GM12892 (cell line): Measurements from ENCODE around the gene SLC4A8.
"Not testable (repeated sequence)": the region's sequence is repeated elsewhere in the genome, so short reads cannot be mapped to it uniquely, and the experiment has no call there.

Experiments
- DNase-seq: peaks from one replicate; pipeline ENCODE4 v3.0.0; 2011; ENCODE audit not compliant: insufficient read length
- FAIRE-seq: peaks from 2 replicates; lab custom pipeline; 2011; peaks lifted over from hg19 to GRCh38; lab: Jason Lieb, UNC
- POLR2A ChIP-seq: IDR thresholded peaks from 2 replicates; pipeline ENCODE4 v1.6.1; 2011; ENCODE audit warnings: low read depth, low read length, control low read depth
- POLR2AphosphoS5 ChIP-seq: IDR thresholded peaks from 2 replicates; pipeline ENCODE4 v1.6.1; 2011; ENCODE audit warnings: low read depth, low read length, control low read depth
- TAF1 ChIP-seq: IDR thresholded peaks from 2 replicates; pipeline ENCODE4 v1.6.1; 2011; ENCODE audit warnings: low read depth, mild to moderate bottlenecking, control low read depth, low read length, borderline replicate concordance

SLC4A8 gene

GRCh38 chr12:51432921-51433320, 8.3 kb downstream of the SLC4A8 start:
- TF ChIP-seq POLR2AphosphoS5 (no peak), TAF1 (no peak), POLR2A (no peak)
- DNase-seq = no peak
- FAIRE-seq = no peak

GRCh38 chr12:51434305-51434704, 9.7 kb downstream of the SLC4A8 start:
- FAIRE-seq (no peak), DNase-seq (no peak)
- TF ChIP-seq POLR2A = no peak
- no peak for TF ChIP-seq TAF1
- no peak for TF ChIP-seq POLR2AphosphoS5

- DNase-seq = no peak
- no peak for FAIRE-seq
Measured at GRCh38 chr12:51437431-51437830, 12.8 kb downstream of the SLC4A8 start.

GRCh38 chr12:51439330-51439729, 14.7 kb downstream of the SLC4A8 start:
- DNase-seq = no peak
- no peak for TF ChIP-seq TAF1
- no peak for TF ChIP-seq POLR2AphosphoS5
- TF ChIP-seq POLR2A = no peak
- FAIRE-seq = no peak

More at GRCh38 chr12:51437431-51437830, 12.8 kb downstream of the SLC4A8 start:
- TF ChIP-seq POLR2A (no peak), POLR2AphosphoS5 (no peak), TAF1 (no peak)

GRCh38 chr12:51441583-51441982, 17.0 kb downstream of the SLC4A8 start:
- TF ChIP-seq POLR2AphosphoS5 (no peak), POLR2A (no peak), TAF1 (no peak)
- FAIRE-seq = no peak
- no peak for DNase-seq

- DNase-seq = no peak
- no peak for TF ChIP-seq TAF1
- no peak for TF ChIP-seq POLR2A
- TF ChIP-seq POLR2AphosphoS5 = no peak
- FAIRE-seq = no peak
Measured at GRCh38 chr12:51442324-51442723, 17.7 kb downstream of the SLC4A8 start.

GRCh38 chr12:51443573-51443972, 18.9 kb downstream of the SLC4A8 start:
- TF ChIP-seq TAF1 (no peak), POLR2A (no peak), POLR2AphosphoS5 (no peak)
- DNase-seq (no peak), FAIRE-seq (no peak)

GRCh38 chr12:51448618-51449256, 24.1 kb downstream of the SLC4A8 start:
- no peak for TF ChIP-seq POLR2A
- TF ChIP-seq POLR2AphosphoS5 = no peak
- no peak for TF ChIP-seq TAF1
- DNase-seq = no peak

GRCh38 chr12:51449580-51450246, 25.1 kb downstream of the SLC4A8 start:
- TF ChIP-seq POLR2A (no peak), TAF1 (no peak), POLR2AphosphoS5 (no peak)
- DNase-seq (no peak), FAIRE-seq (no peak)

More at GRCh38 chr12:51448618-51449256, 24.1 kb downstream of the SLC4A8 start:
- no peak for FAIRE-seq

GRCh38 chr12:51450333-51450732, 25.7 kb downstream of the SLC4A8 start:
- FAIRE-seq (no peak), DNase-seq (no peak)
- TF ChIP-seq TAF1 = no peak
- TF ChIP-seq POLR2A = no peak
- TF ChIP-seq POLR2AphosphoS5 = no peak

- FAIRE-seq (no peak), DNase-seq (no peak)
- no peak for TF ChIP-seq TAF1
- no peak for TF ChIP-seq POLR2A
- TF ChIP-seq POLR2AphosphoS5 = no peak
Measured at GRCh38 chr12:51450806-51451205, 26.2 kb downstream of the SLC4A8 start.

- FAIRE-seq = not testable (repeated sequence)
Measured at GRCh38 chr12:51454016-51454415, 29.4 kb downstream of the SLC4A8 start.

GRCh38 chr12:51455050-51455449, 30.4 kb downstream of the SLC4A8 start:
- FAIRE-seq = not testable (repeated sequence)

More at GRCh38 chr12:51454016-51454415, 29.4 kb downstream of the SLC4A8 start:
- DNase-seq = not testable (repeated sequence)

More at GRCh38 chr12:51455050-51455449, 30.4 kb downstream of the SLC4A8 start:
- not testable (repeated sequence) for DNase-seq
